HG02943 (cell line): ENCODE measurements around the gene FETUB.

Source experiments
- ATAC-seq: cut with Tn5 transposase; IDR thresholded peaks from one replicate; pipeline ENCODE4 v1.9.1; 2021; ENCODE audit warnings: mild to moderate bottlenecking, low read depth, moderate library complexity; ENCODE audit not compliant: unreplicated experiment

Gene FETUB

GRCh38 chr3:186612721-186613636 lies 27.2 kb upstream of the FETUB start, which contains the start of gene AHSG:
TSS of gene AHSG (plus strand) at chr3:186613060. CDS start at chr3:186613142, 82 bp downstream.
- ATAC-seq: no peak

DNA sequence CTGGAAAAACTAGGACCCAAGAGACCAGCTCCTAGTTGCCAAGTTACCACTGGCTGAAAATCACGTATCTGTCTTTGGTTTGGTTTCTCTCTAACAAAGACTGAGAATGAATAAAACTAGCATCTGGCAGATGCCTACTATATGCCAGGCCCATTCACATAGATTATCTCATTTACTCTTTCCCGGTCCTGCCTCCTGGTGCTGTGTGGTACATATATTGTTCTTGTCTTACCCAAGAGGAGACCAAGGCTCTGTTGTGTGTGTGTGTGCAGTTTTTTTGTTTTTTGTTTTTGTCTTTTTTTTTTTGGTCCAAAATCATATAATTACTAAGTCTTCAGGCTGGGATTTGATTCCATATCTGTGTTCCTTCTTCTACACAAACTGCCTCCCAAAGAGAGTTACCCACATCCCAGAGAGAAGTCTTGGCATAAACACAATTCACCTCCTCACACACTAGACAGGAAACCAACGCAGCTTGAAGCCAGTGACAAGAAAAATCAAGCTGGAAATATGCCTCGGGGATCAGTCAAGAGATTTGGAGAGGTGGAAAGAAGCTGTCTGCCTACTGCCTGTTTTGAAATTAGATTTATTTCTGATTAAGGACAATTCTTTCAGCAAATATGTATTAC lies 26.4 kb upstream of the FETUB start:
- ATAC-seq: no peak

GRCh38 chr3:186614266-186614596 lies 26.0 kb upstream of the FETUB start:
- ATAC-seq: no peak

DNA sequence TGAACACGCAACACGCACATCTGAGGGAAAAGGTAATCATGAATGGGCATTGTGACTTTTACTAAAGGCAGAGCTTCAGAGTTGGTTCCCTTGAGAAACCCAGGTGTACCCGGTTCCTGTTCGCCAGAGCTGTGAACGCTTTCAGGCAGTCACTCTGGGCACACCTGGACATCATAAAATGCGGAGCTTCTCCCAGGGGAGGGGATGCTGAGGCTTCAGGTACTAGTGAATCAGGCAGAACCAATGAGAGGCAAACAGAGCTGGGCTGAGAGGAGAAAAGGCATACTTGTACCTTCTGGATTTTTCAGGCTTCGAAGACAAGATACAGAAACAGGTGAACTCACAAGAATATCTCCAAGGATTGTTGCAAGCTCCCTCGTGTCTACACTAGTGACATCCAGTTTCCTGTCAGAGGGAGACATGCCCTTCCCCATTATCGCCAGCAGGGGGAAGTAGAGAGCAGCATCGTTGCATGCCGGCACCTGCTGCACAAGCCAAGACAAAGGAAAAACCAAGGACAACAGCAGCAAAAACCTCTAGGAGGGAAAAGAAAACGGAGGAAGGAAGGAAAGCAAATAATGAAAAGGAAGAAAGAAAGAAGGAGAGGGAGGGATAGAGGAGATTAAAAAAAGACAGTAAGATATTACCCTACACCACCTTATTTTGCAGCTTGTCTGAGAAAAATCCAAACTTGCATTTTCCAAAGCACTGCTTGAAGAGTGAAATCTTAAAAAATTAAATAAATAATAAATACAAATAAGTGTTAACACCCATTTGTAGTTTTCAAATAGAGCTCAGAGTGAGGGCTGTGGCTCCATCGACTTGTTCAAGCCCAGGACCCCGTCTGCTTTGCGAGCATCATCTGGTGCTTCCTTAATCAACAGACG lies 25.4 kb upstream of the FETUB start:
- ATAC-seq: no peak

- no peak for ATAC-seq
Observed at GRCh38 chr3:186616299-186616617, 23.9 kb upstream of the FETUB start.

DNA sequence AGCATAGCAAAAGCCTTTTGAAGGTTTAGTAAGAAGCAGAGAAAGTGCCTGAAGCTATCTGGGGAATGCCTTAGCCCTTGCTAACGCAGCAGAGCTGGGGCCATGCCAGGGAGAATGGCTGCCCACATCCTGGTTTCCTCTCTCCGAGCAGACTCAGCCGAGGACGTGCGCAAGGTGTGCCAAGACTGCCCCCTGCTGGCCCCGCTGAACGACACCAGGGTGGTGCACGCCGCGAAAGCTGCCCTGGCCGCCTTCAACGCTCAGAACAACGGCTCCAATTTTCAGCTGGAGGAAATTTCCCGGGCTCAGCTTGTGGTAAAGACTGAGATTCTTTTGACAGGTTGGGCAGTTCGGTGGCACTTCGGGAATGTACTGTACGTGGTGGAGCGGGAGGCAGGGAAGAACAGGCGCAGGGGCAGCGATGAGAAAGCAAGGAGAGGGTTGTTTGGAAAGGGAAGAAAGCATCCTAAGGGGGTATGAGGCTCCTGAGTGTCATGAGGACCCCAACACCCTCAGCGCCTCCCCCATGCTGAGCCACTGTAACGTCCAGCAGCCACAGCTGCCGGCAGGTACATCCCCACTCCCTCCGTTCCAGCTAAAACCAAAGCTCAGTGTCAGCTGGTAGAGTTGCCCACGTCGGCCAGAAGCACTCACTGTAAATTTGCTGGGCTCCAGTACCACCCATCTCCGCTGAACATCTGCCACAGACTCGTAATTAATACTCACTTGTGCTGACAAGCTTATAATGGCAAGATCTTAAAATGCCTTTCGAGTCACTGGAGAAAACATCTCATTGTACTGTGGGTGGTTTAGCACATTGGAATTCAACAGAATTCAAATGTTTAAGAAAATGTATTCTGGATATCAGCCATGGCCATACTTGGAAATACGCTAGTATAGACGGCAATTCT lies 22.9 kb upstream of the FETUB start:
- ATAC-seq: peak; percentile 94

GRCh38 chr3:186618318-186618938 lies 21.8 kb upstream of the FETUB start:
- ATAC-seq: no peak

DNA sequence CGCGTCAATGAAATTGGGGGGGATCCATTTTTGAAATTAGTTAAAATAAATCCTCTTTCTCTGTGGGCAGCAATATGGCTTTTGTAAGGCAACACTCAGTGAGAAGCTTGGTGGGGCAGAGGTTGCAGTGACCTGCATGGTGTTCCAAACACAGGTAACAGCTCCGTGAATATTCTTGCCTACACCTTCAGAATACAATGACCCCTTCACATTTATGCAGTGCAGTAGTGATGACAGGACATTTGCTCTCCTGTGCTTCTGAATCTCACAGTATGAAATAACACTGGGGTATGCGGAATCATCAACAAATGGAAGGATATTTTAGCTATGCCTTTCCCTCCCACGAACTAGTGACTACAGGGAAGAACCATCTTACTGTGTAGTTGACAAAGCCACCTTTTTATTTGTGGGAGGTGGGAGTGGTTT lies 20.4 kb upstream of the FETUB start:
- no peak for ATAC-seq

- ATAC-seq: no peak
Observed at GRCh38 chr3:186620213-186621092, 19.7 kb upstream of the FETUB start.

DNA sequence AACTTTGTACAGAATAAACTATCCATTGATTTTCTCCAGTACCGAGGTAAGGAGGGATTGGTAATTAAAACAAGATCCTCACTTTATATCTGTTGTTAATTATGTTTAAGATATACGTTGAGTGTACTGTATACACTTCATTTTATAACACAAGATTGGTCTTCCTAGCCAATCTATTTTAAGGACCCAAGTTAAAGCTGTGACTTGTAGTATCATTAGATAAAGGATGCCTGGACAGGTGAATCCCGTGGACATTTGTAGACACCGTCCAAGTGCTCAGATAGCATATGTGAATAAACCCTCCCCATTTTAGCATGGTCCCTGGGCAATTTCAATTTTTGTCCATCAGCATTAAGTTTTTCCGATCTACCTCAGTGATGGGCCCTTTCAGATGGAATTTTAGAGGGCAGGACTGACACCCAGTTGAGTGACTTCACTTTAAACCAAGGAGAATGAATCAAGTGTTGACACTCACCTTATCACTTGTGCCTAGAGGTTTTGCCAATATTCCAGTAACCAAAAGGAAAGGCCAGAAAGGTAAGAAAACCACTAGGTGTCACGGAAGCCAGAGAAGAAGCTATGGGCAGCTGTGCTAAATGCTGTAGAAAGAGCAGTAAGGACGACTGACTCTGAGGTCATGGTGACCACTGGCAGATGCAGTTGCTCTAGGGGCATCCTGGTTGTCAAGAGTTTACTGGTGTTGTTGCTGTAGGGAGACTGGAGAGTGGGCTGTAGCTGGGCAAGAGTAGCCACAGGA lies 18.1 kb upstream of the FETUB start:
- ATAC-seq: no peak

- no peak for ATAC-seq
Observed at GRCh38 chr3:186622651-186623310, 17.4 kb upstream of the FETUB start.

- ATAC-seq: no peak
Observed at GRCh38 chr3:186624598-186624997, 15.6 kb upstream of the FETUB start.

GRCh38 chr3:186625600-186626042 lies 14.6 kb upstream of the FETUB start:
- no peak for ATAC-seq

DNA sequence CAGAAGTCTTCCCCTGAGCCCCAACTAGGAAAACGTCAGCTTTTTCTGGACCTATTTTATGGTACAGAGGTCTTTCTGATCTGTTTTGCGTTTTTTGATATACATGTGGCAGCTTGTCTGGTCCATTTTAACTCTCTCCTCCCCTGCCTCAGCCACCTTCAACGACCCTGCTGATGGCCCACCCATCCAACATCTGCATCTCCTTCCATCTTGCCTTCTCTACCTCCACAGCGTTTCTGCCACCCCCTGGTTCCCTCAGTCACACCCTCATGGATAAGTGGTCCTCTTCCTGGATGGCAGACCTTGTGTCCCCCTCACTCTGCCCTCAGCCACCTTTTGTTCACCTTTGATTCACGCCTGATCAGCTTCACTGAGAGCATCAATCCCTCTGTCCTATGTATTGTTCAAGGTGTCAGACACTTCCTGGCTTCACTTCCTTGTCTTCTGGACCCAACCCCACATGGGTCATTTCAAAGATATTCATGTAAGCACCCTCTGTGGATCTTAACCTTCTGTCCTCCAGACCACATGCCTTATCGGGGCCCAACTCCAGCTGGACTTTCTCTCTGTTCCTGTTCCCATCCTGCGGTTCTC lies 13.8 kb upstream of the FETUB start:
- ATAC-seq: no peak

GRCh38 chr3:186627852-186628414 lies 12.3 kb upstream of the FETUB start:
- no peak for ATAC-seq

DNA sequence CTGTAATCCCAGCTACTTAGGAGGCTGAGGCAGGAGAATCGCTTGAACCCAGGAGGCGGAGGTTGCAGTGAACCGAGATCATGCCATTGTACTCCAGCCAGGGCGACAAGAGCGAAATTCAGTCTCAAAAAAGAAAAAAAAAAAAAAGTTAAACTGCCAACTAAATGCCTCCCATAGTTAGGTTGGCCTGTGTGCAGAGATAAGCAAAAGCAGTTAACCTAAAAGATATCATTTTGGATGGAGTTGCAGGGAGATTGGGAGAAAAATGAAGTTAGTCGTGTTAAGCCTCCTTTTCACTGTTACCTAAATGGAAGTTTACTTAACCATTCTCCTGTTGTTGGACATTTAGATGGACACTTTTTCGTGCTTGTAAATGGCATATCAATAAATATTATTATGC lies 11.4 kb upstream of the FETUB start:
- ATAC-seq: no peak
